HG02588 (cell line): Measurements from ENCODE around the gene MCAM.

Source experiments
- ATAC-seq: cut with Tn5 transposase; IDR thresholded peaks from one replicate; pipeline ENCODE4 v1.9.1; 2021; ENCODE audit warnings: mild to moderate bottlenecking, moderate library complexity; ENCODE audit not compliant: unreplicated experiment

The MCAM gene

GRCh38 chr11:119332111-119332765, 15.3 kb upstream of the MCAM start:
- no peak for ATAC-seq

GRCh38 chr11:119330237-119330636, 13.3 kb upstream of the MCAM start:
- no peak for ATAC-seq

GRCh38 chr11:119329320-119329719, 12.4 kb upstream of the MCAM start:
- ATAC-seq, result no peak

GRCh38 chr11:119324189-119324588, 7.3 kb upstream of the MCAM start:
- ATAC-seq, result no peak

- ATAC-seq, result no peak
Observed at GRCh38 chr11:119323532-119324033, 6.7 kb upstream of the MCAM start.

- no peak for ATAC-seq
Observed at GRCh38 chr11:119322921-119323531, 6.1 kb upstream of the MCAM start.

GRCh38 chr11:119322360-119322739, 5.4 kb upstream of the MCAM start:
- ATAC-seq, result no peak

- peak; percentile 33 for ATAC-seq
Observed at GRCh38 chr11:119320776-119321524, 4.0 kb upstream of the MCAM start.

- no peak for ATAC-seq
Observed at GRCh38 chr11:119320240-119320775, 3.4 kb upstream of the MCAM start.

GRCh38 chr11:119319700-119320239, 2.8 kb upstream of the MCAM start:
- ATAC-seq, result no peak

- no peak for ATAC-seq
Observed at GRCh38 chr11:119319136-119319699, 2.3 kb upstream of the MCAM start.

- ATAC-seq, result no peak
Observed at GRCh38 chr11:119318240-119319135, 1.6 kb upstream of the MCAM start.

GRCh38 chr11:119317592-119318239, 786 bp upstream of the MCAM start:
- ATAC-seq, result no peak

GRCh38 chr11:119316016-119316728, 758 bp downstream of the MCAM start:
- ATAC-seq, result no peak

GRCh38 chr11:119315131-119316015, 1.6 kb downstream of the MCAM start:
- no peak for ATAC-seq

GRCh38 chr11:119314726-119315125, 2.2 kb downstream of the MCAM start:
- ATAC-seq, result no peak

- ATAC-seq, result no peak
Observed at GRCh38 chr11:119310682-119311052, 6.3 kb downstream of the MCAM start.
